GM12874 (cell line): ENCODE data around the gene GTPBP6.

Source experiments
- TF ChIP-seq, protein P1 (sequence below): IDR thresholded peaks from 2 replicates; pipeline ENCODE4 v1.5.1; 2011; ENCODE audit warnings: low read depth, mild to moderate bottlenecking, control low read depth, low read length, moderate library complexity; ENCODE audit not compliant: insufficient read depth

GTPBP6 gene

DNA sequence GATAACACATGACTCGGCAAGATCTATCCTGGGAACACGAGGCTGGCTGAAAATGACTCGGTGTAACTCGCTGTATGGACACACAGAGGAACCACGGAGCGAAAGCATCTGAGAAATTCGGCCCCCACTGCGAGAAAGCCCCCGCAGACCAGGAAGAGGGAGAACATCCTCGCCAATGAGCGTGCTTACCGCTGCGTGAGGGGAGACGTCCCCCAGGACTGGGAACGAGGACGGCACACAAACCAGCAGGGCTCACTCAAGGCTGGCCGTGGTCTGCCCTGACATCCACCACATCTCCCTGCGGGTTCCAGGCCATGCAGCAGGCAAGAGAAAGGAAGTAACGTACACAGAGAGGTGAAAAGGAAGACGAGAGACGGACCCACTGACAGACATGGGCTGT is 17.6 kb upstream of the GTPBP6 start:
- TF ChIP-seq, protein P1, sequence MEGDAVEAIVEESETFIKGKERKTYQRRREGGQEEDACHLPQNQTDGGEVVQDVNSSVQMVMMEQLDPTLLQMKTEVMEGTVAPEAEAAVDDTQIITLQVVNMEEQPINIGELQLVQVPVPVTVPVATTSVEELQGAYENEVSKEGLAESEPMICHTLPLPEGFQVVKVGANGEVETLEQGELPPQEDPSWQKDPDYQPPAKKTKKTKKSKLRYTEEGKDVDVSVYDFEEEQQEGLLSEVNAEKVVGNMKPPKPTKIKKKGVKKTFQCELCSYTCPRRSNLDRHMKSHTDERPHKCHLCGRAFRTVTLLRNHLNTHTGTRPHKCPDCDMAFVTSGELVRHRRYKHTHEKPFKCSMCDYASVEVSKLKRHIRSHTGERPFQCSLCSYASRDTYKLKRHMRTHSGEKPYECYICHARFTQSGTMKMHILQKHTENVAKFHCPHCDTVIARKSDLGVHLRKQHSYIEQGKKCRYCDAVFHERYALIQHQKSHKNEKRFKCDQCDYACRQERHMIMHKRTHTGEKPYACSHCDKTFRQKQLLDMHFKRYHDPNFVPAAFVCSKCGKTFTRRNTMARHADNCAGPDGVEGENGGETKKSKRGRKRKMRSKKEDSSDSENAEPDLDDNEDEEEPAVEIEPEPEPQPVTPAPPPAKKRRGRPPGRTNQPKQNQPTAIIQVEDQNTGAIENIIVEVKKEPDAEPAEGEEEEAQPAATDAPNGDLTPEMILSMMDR = no peak

DNA sequence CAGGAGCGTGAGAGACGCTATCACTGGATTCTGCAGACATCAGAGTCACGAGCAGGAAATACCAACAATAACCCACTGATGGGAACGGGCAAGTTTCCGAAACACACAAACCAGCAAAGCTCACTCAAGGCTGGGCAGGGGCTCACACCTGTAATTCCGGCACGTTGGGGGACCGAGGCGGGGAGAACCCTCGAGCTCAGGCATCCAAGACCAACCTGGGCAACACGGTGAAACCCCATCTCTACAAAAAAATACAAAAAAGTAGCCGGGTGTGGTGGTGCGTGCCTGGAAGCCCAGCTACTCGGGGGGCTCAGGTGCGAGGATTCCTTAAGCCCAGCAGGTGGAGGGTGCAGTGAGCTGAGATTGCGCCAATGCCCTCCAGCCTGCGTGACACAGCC is 17.2 kb upstream of the GTPBP6 start:
- TF ChIP-seq, protein P1 = no peak

GRCh38 chrX:334971-335757 is 16.6 kb upstream of the GTPBP6 start:
- TF ChIP-seq, protein P1 = no peak

DNA sequence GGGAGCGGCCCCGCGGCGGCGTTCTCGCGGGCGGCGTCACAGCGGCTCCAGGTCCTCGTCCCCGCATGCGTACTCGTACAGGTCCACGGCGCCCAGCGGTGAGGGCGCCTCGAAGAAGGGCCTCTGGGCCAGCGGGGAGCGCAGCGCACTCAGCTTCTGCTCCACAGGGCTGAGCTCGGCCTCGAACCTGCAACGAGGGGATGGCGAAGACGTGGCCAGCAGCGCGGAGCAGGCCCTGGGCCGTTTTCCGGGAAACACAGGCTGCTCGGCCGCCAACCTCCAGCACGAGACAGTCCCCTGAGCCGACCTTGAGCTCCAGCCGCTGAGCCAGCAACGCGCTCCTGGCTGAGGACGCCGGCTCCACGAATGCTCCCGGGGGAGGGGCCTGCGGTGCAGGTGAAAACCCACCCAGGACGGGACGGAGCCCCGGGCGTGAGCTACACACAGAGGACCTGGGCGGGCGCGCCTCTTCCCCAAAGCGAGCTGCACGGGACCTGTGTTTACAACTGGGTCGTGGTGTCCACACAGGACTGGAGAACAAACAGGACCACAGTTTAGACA is 15.8 kb upstream of the GTPBP6 start:
- TF ChIP-seq, protein P1 = no peak

DNA sequence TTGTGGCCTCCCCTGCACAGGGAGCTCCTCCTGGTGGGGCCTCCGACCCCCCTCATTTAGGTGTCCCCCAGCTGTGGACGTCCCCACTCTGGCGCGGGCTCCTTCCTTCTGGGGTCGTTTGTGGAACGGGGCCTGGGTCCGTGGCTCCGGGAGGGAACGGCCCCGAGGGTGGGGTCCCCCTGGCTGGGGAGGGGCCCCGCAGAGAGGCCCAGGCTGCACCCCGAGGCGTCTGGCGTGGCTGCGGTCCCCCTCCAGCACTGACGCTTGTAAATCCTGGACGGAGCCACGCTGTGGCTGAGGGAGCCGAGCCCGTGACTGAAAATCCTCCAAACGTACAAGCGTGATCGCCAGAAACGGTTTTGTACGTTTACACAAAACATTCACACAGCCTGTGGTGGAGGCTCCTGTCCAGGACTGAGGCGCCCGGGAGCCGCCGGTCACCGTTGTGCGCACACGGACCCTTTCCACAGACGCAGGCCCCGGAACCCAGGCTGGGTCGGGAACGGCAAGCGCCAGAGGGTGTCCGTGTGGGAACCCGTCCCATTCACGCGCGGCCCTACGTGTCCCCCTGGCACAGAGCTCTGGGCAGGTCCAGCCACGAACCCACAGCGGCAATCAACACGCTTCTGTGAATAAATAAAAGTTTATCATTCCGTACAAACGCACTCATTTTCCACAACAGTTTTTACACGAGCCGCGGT is 15.2 kb upstream of the GTPBP6 start:
- TF ChIP-seq, protein P1 = no peak

GRCh38 chrX:332916-333610 is 14.5 kb upstream of the GTPBP6 start:
- TF ChIP-seq, protein P1 = no peak

GRCh38 chrX:332496-332860 is 13.9 kb upstream of the GTPBP6 start:
- TF ChIP-seq, protein P1 = no peak
